PC-9 (cell line): ENCODE results near the gene TTBK2. TPM values are rescaled to one million over a fixed set of nuclear protein-coding genes. Genes with fewer than 3 reads are reported as not detected.
"Not testable (repeated sequence)": the region's sequence is repeated elsewhere in the genome, so short reads cannot be mapped to it uniquely, and the experiment has no call there.

Source experiments
- BruUV-seq: library from RNA; stranded (reverse); fragments of 400-500 nt; replicated peaks from 2 replicates; lab custom pipeline; 2021; lab: Mats Ljungman, UMichigan
- CTCF ChIA-PET: fragments of 300-600 bp; sonication (Branson Sonifier 250); formaldehyde crosslinking; loops from one replicate; lab custom pipeline; 2022; ENCODE audit warnings: antibody characterized with exemption; lab: Charles Lee
- POLR2A ChIA-PET: fragments of 300-600 bp; sonication (Branson Sonifier 250); formaldehyde crosslinking; loops from one replicate; lab custom pipeline; 2022; ENCODE audit warnings: antibody characterized with exemption; ENCODE audit not compliant: unreplicated experiment; lab: Charles Lee
- DNase-seq, 2 experiments: peaks; one replicate each; pipeline versions ENCODE4 v3.0.0 to v3.0.0-alpha.2; 2015 to 2022; ENCODE audit warnings: mixed read lengths in 1 of 2
- H2AFZ ChIP-seq: fragments of 200-600 bp; sonication (generic); 2 replicates; pipeline ENCODE4 v1.8.1; 2017; ENCODE audit warnings: antibody characterized with exemption
- H3F3A ChIP-seq: fragments of 200-600 bp; sonication (generic); 2 replicates; pipeline ENCODE4 v1.8.1; 2017; ENCODE audit warnings: antibody characterized with exemption, mild to moderate bottlenecking, low read depth; ENCODE audit not compliant: insufficient read depth
- H3K27ac ChIP-seq: fragments of 200-600 bp; sonication (generic); 2 replicates; pipeline ENCODE4 v1.6.1; 2016; ENCODE audit warnings: mixed run types
- H3K27me3 ChIP-seq: fragments of 200-600 bp; sonication (generic); 2 replicates; pipeline ENCODE4 v1.6.1; 2016; ENCODE audit warnings: low read depth, mixed run types; ENCODE audit not compliant: insufficient read depth
- H3K36me3 ChIP-seq: fragments of 200-600 bp; sonication (generic); 2 replicates; pipeline ENCODE4 v1.6.1; 2016; ENCODE audit warnings: low read depth, mixed run types
- H3K4me1 ChIP-seq: fragments of 200-600 bp; sonication (generic); replicated peaks from 2 replicates; pipeline ENCODE4 v1.6.1; 2016; ENCODE audit warnings: mixed run types; ENCODE audit not compliant: insufficient read depth
- H3K4me2 ChIP-seq: fragments of 200-600 bp; sonication (generic); 2 replicates; pipeline ENCODE4 v1.6.1; 2017; ENCODE audit warnings: mixed run types
- H3K4me3 ChIP-seq: fragments of 200-600 bp; sonication (generic); 2 replicates; pipeline ENCODE4 v1.6.1; 2016; ENCODE audit warnings: mixed run types
- H3K79me2 ChIP-seq: fragments of 200-600 bp; sonication (generic); 2 replicates; pipeline ENCODE4 v1.6.1; 2017; ENCODE audit warnings: low read depth, mixed run types
- H3K9me2 ChIP-seq: fragments of 200-600 bp; sonication (generic); 2 replicates; pipeline ENCODE4 v1.8.1; 2017; ENCODE audit warnings: mild to moderate bottlenecking; ENCODE audit not compliant: insufficient read depth
- H3K9me3 ChIP-seq: fragments of 200-600 bp; sonication (generic); 2 replicates; pipeline ENCODE4 v1.8.1; 2016; ENCODE audit warnings: low read depth; ENCODE audit not compliant: insufficient read depth
- H4K20me1 ChIP-seq: fragments of 200-600 bp; sonication (generic); 2 replicates; pipeline ENCODE4 v1.8.1; 2017; ENCODE audit not compliant: insufficient read depth
- EZH2 ChIP-seq: fragments of 200-600 bp; sonication (generic); IDR thresholded peaks from 2 replicates; pipeline ENCODE4 v1.8.0; 2017; ENCODE audit warnings: antibody characterized with exemption, low read depth
- intact Hi-C: fragments of 100-400 bp; cut with micrococcal nuclease; formaldehyde crosslinking; loops from one replicate; pipeline ENCODE4 v1.10.0; 2022; ENCODE audit not compliant: unreplicated experiment
- total RNA-seq: library from RNA; stranded (reverse); gene quantifications from 2 replicates; pipeline ENCODE4 v1.2.3, GENCODE V29; 2021
- TF ChIP-seq, protein P1 (sequence below): fragments of 200-600 bp; sonication (generic); conservative IDR thresholded peaks from 2 replicates; pipeline ENCODE4 v1.6.1; 2017; ENCODE audit warnings: mixed run types, antibody characterized with exemption, mild to moderate bottlenecking, moderate library complexity

TTBK2 gene
- total RNA-seq, 1 experiment from 2014 or later: 22.6 TPM

DNA sequence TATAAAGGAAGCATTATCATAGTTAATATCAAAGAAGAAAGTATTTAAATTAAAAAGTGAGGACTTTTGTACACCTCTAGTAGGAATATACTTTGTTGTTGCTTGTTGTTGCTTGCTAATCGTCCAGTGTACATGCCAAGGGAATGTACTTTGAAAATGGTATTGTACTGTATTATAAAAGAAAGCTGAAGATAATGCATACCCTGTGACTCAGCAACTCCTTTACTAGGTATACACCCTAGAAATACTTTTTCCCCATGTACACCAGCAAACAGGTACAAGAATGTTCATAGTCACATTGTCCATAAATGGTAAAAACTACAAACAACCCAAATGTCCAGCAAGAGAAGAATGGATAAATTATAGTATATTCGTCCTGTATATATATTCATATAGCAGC is 12.0 kb downstream of the TTBK2 start:
- Histone ChIP-seq H3K4me1 (no peaks in the 10 kb centered on the region), H3K9me3 (no peaks in the 10 kb centered on the region), H3K9me2 (no peaks in the 10 kb centered on the region), H3K27ac (no peak overlapping the region), H3K79me2 (no peaks in the 10 kb centered on the region), H4K20me1 (no peaks in the 10 kb centered on the region), H3K4me2 (no peak overlapping the region), H2AFZ (no peak overlapping the region), H3K27me3 (no peaks in the 10 kb centered on the region), H3K36me3 (no peaks in the 10 kb centered on the region), H3K4me3 (no peak overlapping the region), H3F3A (no peaks in the 10 kb centered on the region)
- no TSS peak for BruUV-seq
- ChIA-PET CTCF (interaction anchor here (0.6 kb wide), 1 partner anchor 215 kb away, joined by 3 read pairs; no protein-coding TSS in a partner anchor), POLR2A (interaction anchor here (0.5 kb wide), 1 partner anchor 224 kb away, joined by 4 read pairs; no protein-coding TSS in a partner anchor)
- TF ChIP-seq, protein P1, sequence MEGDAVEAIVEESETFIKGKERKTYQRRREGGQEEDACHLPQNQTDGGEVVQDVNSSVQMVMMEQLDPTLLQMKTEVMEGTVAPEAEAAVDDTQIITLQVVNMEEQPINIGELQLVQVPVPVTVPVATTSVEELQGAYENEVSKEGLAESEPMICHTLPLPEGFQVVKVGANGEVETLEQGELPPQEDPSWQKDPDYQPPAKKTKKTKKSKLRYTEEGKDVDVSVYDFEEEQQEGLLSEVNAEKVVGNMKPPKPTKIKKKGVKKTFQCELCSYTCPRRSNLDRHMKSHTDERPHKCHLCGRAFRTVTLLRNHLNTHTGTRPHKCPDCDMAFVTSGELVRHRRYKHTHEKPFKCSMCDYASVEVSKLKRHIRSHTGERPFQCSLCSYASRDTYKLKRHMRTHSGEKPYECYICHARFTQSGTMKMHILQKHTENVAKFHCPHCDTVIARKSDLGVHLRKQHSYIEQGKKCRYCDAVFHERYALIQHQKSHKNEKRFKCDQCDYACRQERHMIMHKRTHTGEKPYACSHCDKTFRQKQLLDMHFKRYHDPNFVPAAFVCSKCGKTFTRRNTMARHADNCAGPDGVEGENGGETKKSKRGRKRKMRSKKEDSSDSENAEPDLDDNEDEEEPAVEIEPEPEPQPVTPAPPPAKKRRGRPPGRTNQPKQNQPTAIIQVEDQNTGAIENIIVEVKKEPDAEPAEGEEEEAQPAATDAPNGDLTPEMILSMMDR: no peak
- no peak for TF ChIP-seq EZH2
- DNase-seq: no peak
- intact Hi-C loops: no loop called here

DNA sequence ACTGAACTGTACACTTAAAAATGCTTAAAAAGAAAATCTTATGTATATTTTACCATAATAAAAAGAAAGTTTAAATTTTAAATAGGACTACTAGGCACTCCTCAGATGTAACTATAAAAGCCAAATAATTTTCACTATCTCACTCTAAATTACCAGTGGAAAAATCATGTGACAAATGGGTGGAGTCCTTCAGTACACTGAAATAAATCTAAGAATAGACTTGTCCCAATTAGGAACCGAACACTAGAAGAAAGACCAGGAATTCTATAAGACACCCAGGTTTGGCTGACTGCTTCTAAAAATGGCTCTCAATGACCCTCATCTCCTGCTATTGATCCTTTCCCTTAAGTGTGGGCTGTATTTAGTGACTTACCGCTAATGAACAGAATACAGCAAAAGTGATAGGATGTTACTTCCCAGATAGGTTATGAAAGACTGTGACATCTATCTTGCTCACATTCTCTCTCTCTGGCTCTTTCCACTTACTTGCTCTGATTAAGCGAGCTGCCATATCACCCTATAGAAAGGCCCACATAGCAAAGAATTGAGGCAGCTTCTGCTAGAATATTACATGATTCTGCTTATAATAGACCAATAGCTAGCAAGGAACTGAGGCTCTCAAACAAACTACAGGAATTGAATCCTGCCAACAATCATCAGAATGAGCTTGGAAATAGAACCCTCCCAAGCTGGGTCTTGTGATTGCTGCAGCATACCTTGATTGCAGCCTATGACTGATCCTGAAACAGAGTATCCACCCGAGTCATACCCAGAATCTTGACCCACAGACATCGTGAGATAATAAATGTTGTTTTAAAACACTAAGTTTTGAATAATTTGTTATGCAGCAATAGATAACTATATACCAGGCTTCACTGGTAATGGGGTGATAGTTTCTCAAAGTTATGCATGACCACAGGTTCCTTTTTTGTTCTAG is 16.9 kb downstream of the TTBK2 start:
- no peak overlapping the region for H3K4me3 ChIP-seq
- H3K4me2 ChIP-seq: no peak overlapping the region
- no peak for TF ChIP-seq EZH2
- TF ChIP-seq, protein P1: no peak
- no peaks in the 10 kb centered on the region for H4K20me1 ChIP-seq
- H3K9me3 ChIP-seq: no peaks in the 10 kb centered on the region
- H3F3A ChIP-seq: no peaks in the 10 kb centered on the region
- H3K27ac ChIP-seq: no peak overlapping the region
- no peak overlapping the region for H2AFZ ChIP-seq
- H3K36me3 ChIP-seq: no peaks in the 10 kb centered on the region
- ChIA-PET CTCF (no interaction called here), POLR2A (no interaction called here)
- H3K27me3 ChIP-seq: no peaks in the 10 kb centered on the region
- BruUV-seq: no TSS peak
- no peaks in the 10 kb centered on the region for H3K79me2 ChIP-seq
- no peaks in the 10 kb centered on the region for H3K4me1 ChIP-seq
- H3K9me2 ChIP-seq: no peaks in the 10 kb centered on the region
- no peak for DNase-seq
- intact Hi-C loops: no loop called here

DNA sequence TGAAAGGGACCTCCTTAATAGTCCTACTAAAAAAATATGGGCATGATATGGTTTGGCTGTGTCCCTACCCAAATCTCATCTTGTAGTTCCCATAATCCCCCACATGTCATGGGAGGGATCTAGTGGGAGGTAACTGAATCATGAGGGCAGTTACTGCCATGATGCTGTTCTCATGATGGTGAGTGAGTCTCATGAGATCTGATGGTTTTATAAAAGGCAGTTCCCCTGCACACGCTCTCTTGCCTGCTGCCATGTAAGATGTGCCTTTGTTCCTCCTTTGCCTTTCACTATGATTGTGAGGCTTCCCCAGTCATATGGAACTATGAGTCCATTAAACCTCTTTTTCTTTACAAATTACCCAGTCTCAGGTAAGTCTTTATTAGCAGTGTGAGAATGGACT is 26.7 kb downstream of the TTBK2 start:
- not testable (repeated sequence) for H3K79me2 ChIP-seq, DNase-seq, BruUV-seq

More for the DNA sequence above, 26.7 kb downstream of the TTBK2 start:
- CTCF ChIA-PET, H3K4me3 ChIP-seq, H4K20me1 ChIP-seq, H3K4me2 ChIP-seq, H3K36me3 ChIP-seq, POLR2A ChIA-PET, H3K9me2 ChIP-seq, H3K27ac ChIP-seq, H3K9me3 ChIP-seq, intact Hi-C loops, H2AFZ ChIP-seq, H3K27me3 ChIP-seq: not testable (repeated sequence)
- peaks cover 11% of the 10 kb centered on the region; the same call in 1 of the 2 replicates for H3F3A ChIP-seq
- peaks cover 15% of the 10 kb centered on the region for H3K4me1 ChIP-seq
